Spleen (tissue), 11 donors: Measurements from ENCODE around the gene KRT24. TPM values are rescaled to one million over a fixed set of nuclear protein-coding genes. Genes with fewer than 3 reads are reported as not detected.

Experiments
- DNase-seq: peaks from one replicate; pipeline ENCODE4 v3.0.0-alpha.2; 2020
- H3K27ac ChIP-seq, 8 donors: fragments of 200-600 bp; sonication (generic) in 7 of 8; 1 replicate in 4 of 8; 2 replicates in 4 of 8; pipeline versions ENCODE4 v1.5.0 to v1.8.0; 2016 to 2021; ENCODE audit warnings: inconsistent platforms in 4 of 8, mild to moderate bottlenecking in 4 of 8, moderate library complexity in 1 of 8
- H3K27me3 ChIP-seq, 7 donors: fragments of 200-600 bp; sonication (generic) in 6 of 7; replicated peaks in 1 of 7; 1 replicate in 4 of 7; 2 replicates in 3 of 7; pipeline versions ENCODE4 v1.5.0 to v1.8.0; 2016 to 2021; ENCODE audit warnings: inconsistent platforms in 3 of 7, mild to moderate bottlenecking in 1 of 7
- H3K36me3 ChIP-seq, 6 donors: fragments of 200-600 bp; sonication (generic) in 5 of 6; 1 replicate in 4 of 6; 2 replicates in 2 of 6; pipeline versions ENCODE4 v1.5.0 to v1.8.0; 2016 to 2021; ENCODE audit warnings: inconsistent platforms in 2 of 6
- H3K4me1 ChIP-seq, 6 donors: fragments of 200-600 bp; sonication (generic) in 5 of 6; 1 replicate in 3 of 6; 2 replicates in 3 of 6; pipeline versions ENCODE4 v1.5.0 to v1.8.0; 2016 to 2021; ENCODE audit warnings: inconsistent platforms in 3 of 6
- H3K4me3 ChIP-seq, 8 donors: fragments of 200-600 bp; sonication (generic) in 7 of 8; 1 replicate in 4 of 8; 2 replicates in 4 of 8; pipeline versions ENCODE4 v1.5.0 to v1.8.0; 2016 to 2021; ENCODE audit warnings: inconsistent platforms in 4 of 8, mild to moderate bottlenecking in 4 of 8, moderate library complexity in 2 of 8
- H3K9me3 ChIP-seq, 8 donors: fragments of 200-600 bp; sonication (generic) in 7 of 8; 1 replicate in 4 of 8; 2 replicates in 4 of 8; pipeline versions ENCODE4 v1.5.0 to v1.8.0; 2016 to 2021; ENCODE audit warnings: inconsistent platforms in 4 of 8
- POLR2A ChIP-seq, 3 donors: fragments of 450-650 bp; IDR thresholded peaks; one replicate each; pipeline ENCODE4 v1.5.1; 2017; ENCODE audit warnings: antibody characterized with exemption in 3 of 3, mild to moderate bottlenecking in 1 of 3
- POLR2AphosphoS5 ChIP-seq, 3 donors: sonication (generic); formaldehyde crosslinking; IDR thresholded peaks; one replicate each; pipeline ENCODE4 v1.5.1; 2017; ENCODE audit warnings: antibody characterized with exemption in 3 of 3
- WGBS, 5 donors: extraction: QIAGEN DNeasy Blood & Tissue Kit in 3 of 5; methylation state at CpG; one replicate each; pipeline versions ENCODE4 v1.1.5 to v1.1.7; 2013 to 2018; 5-methylcytosine and 5-hydroxymethylcytosine counted together
- intact Hi-C: fragments of 100-400 bp; cut with DNase I; formaldehyde crosslinking; loops from one replicate; pipeline ENCODE4 v1.15.0; 2023; ENCODE audit warnings: low total_unique reads
- polyA plus RNA-seq, 3 donors: library from polyadenylated mRNA; stranded (reverse); fragments of 200-250 nt; gene quantifications; one replicate each; pipeline ENCODE4 v1.2.1, GENCODE V29; 2013
- total RNA-seq, 7 donors: library from RNA; depleted of rRNA in 3 of 7; stranded (reverse); fragments of >200 nt in 3 of 7; fragmentation: NEBNext Ultra II Directional in 4 of 7; extraction: Animal tissue kit (Norgen Biotek cat#: 25700) in 4 of 7; gene quantifications; one replicate each; pipeline versions ENCODE4 v1.1.0 to v1.2.1, GENCODE V29; 2016 to 2021
- TF ChIP-seq, protein P1 (sequence below), 11 experiments: fragments of 200-600 bp in 7 of 11; fragments of 450-650 bp in 4 of 11; sonication (generic) in 4 of 11; IDR thresholded peaks in 8 of 11; conservative IDR thresholded peaks in 3 of 11; 1 replicate in 7 of 11; 2 replicates in 4 of 11; pipeline versions ENCODE4 v1.4.0 to v1.8.0; 2016 to 2021; ENCODE audit warnings: antibody characterized with exemption in 11 of 11, inconsistent platforms in 4 of 11, mild to moderate bottlenecking in 1 of 11
- donor health status: healthy with polysubstance abuse.
- donor health status: DM: no; HTN: no; CAD: no; lungs with moderate emphysema.
- donor health status: DM: no; HTN: no; CAD: no.
- donor health status: Bipolar disorder and iron deficiency.
- donor health status: healthy.
- donor health status: DM: no; HTN: no; CAD: no.
- donor health status: DM: yes; HTN: yes; CAD: no.

The KRT24 gene
- total and polyA plus RNA-seq, 10 donors, result 0.03 TPM; not detected in 9

DNA sequence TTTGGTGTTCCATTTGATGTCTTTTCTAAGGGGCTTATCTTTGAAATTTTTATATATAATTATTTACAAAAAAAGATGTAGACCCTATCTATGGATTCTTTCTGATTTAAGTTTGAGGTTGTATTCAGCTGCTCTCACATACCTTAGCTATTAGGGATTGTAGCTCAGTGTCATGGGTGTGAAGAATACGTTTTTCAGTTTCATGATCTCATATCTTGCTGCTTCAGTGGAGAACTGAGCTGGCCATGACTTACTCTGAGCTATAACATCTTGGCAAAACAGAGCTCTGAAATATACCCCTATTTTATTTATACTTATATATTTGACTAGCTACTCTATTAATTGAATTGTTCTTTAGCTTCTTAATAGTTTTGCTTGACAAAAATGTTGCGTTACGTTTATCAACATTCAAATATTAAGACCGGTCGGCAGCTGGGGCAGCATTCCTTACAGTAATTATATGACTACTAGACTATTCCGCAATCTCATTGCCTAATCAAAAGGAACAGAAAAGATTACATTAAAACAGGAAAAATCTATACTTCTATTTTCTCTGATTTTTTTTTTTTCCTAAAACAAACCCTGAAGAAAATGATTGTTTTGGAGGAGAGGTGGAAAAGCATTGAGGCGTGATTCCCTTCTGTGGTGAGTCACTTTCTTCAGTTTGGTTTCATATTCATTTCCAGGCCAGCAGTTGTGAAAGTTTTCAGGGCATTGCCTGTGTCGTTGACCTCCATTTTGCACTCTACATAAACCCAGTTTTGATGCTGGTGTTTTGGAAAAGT lies 24.1 kb upstream of the KRT24 start:
- peak overlapping the region in 4 of 8 donors; percentile 15 to 42 (median 22) for H3K27ac ChIP-seq
- H3K4me3 ChIP-seq, result no peak overlapping the region
- DNase-seq, result no peak
- TF ChIP-seq, protein P1, sequence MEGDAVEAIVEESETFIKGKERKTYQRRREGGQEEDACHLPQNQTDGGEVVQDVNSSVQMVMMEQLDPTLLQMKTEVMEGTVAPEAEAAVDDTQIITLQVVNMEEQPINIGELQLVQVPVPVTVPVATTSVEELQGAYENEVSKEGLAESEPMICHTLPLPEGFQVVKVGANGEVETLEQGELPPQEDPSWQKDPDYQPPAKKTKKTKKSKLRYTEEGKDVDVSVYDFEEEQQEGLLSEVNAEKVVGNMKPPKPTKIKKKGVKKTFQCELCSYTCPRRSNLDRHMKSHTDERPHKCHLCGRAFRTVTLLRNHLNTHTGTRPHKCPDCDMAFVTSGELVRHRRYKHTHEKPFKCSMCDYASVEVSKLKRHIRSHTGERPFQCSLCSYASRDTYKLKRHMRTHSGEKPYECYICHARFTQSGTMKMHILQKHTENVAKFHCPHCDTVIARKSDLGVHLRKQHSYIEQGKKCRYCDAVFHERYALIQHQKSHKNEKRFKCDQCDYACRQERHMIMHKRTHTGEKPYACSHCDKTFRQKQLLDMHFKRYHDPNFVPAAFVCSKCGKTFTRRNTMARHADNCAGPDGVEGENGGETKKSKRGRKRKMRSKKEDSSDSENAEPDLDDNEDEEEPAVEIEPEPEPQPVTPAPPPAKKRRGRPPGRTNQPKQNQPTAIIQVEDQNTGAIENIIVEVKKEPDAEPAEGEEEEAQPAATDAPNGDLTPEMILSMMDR (IDR thresholded peaks at IDR 0.05 in 8 of 11, conservative IDR thresholded peaks at IDR 0.05 in 3 of 11), result no peak
- no peak for TF ChIP-seq POLR2AphosphoS5 (IDR thresholded peaks at IDR 0.05)
- intact Hi-C loops, result loop anchor here (10.0 kb wide), 1 partner anchor 83 kb away; the partner anchor contains the start of gene SMARCE1
- peaks cover 0 to 9% (median 0%) of the 10 kb centered on the region in 6 donors for H3K4me1 ChIP-seq
- 60 to 78% (median 74%) methylated on average over 8 of the region's 8 CpGs for WGBS, 5 donors
- H3K27me3 ChIP-seq, result peaks cover 0 to 9% (median 0%) of the 10 kb centered on the region in 7 donors
- H3K36me3 ChIP-seq, result no peaks in the 10 kb centered on the region
- H3K9me3 ChIP-seq, result no peaks in the 10 kb centered on the region

DNA sequence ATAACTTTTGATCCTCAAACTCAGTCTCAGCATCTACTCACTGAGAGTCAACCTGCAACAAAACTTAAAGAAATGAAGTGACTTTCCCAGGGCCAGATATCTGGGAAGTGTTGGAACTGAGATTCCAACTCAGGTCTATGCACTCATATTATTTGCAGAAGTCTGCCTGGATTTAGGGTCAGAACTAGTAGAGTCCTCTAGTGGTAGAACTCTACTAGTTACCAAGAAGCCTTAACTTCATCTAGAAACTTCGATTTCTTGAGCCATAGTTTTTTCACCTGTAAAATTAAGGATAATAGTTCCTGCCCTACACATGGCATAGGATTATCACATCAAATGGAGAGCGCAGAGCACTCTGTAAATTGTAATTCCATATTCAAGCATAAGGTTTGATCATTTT lies 23.4 kb upstream of the KRT24 start:
- Histone ChIP-seq H3K36me3 (no peaks in the 10 kb centered on the region), H3K9me3 (no peaks in the 10 kb centered on the region), H3K27ac (no peak overlapping the region), H3K4me3 (no peak overlapping the region), H3K27me3 (peaks cover 0 to 9% (median 0%) of the 10 kb centered on the region in 7 donors), H3K4me1 (peaks cover 0 to 9% (median 0%) of the 10 kb centered on the region in 6 donors)
- intact Hi-C loops, result loop anchor here (10.0 kb wide), 1 partner anchor 82 kb away; the partner anchor contains the start of gene SMARCE1
- no peak for DNase-seq
- TF ChIP-seq, protein P1 (IDR thresholded peaks at IDR 0.05 in 8 of 11, conservative IDR thresholded peaks at IDR 0.05 in 3 of 11), result peak in 6 of 11 experiments; percentile 13 to 43 (median 27)
- no peak for TF ChIP-seq POLR2AphosphoS5 (IDR thresholded peaks at IDR 0.05)
- 60 to 78% (median 64%) methylated on average over 2 of the region's 2 CpGs for WGBS, 5 donors

DNA sequence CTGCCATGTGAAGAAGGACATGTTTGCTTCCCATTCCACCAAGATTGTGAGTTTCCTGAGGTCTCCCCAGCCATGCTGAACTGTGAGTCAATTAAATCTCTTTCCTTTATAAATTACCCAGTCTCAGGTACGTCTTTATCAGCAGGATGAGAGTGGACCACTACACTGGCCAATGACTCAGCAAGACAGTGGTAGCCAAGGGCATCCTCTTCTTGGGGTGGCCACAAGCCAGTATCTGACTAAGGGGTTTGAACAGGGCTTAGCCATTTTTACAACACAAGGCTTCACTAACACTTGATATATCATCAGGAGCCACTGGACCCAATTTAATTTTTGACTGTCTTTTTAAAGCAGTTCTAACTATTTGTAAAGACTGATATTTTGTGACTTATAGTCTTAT lies 21.1 kb upstream of the KRT24 start:
- 45 to 61% (median 57%) methylated on average over 1 of the region's 1 CpG for WGBS, 5 donors
- Histone ChIP-seq H3K9me3 (no peaks in the 10 kb centered on the region), H3K27ac (no peak overlapping the region), H3K27me3 (peaks cover 0 to 8% (median 0%) of the 10 kb centered on the region in 7 donors), H3K36me3 (no peaks in the 10 kb centered on the region), H3K4me1 (peaks cover 0 to 9% (median 0%) of the 10 kb centered on the region in 6 donors), H3K4me3 (no peak overlapping the region)
- no peak for DNase-seq
- intact Hi-C loops, result loop anchor here (10.0 kb wide), 1 partner anchor 80 kb away; the partner anchor contains the start of gene SMARCE1
- TF ChIP-seq, protein P1 (IDR thresholded peaks at IDR 0.05 in 8 of 11, conservative IDR thresholded peaks at IDR 0.05 in 3 of 11), result no peak
- TF ChIP-seq POLR2AphosphoS5 (IDR thresholded peaks at IDR 0.05) (no peak), POLR2A (IDR thresholded peaks at IDR 0.05) (no peak)

DNA sequence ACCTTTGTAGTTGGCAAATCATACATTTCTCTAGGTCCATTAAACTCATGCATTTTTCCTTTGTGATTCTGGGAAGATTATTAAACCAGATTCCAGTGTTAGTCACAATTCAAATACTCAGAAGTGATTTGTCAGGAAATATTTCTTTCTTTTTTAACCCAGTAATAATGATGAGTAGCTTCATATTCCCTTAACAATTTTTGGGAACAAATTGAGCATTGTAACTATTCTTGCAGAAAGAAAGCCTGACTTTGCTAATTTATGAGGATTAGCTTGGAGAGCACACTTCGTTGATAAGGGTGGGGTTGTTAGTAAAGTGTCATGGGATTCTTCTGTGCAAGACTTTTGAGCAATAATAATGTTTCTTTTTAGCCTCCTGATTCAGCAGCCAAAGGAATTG lies 18.7 kb upstream of the KRT24 start:
- 52 to 80% (median 67%) methylated on average over 1 of the region's 1 CpG for WGBS, 5 donors
- Histone ChIP-seq H3K36me3 (no peaks in the 10 kb centered on the region), H3K4me1 (peaks cover 0 to 5% (median 0%) of the 10 kb centered on the region in 6 donors), H3K4me3 (no peak overlapping the region), H3K27ac (no peak overlapping the region), H3K9me3 (no peaks in the 10 kb centered on the region), H3K27me3 (peaks cover 0 to 8% (median 0%) of the 10 kb centered on the region in 7 donors)
- DNase-seq, result no peak
- TF ChIP-seq, protein P1 (IDR thresholded peaks at IDR 0.05 in 8 of 11, conservative IDR thresholded peaks at IDR 0.05 in 3 of 11), result no peak
- TF ChIP-seq POLR2A (IDR thresholded peaks at IDR 0.05) (no peak), POLR2AphosphoS5 (IDR thresholded peaks at IDR 0.05) (no peak)
- intact Hi-C loops, result loop anchor here (10.0 kb wide), 1 partner anchor 77 kb away; the partner anchor contains the start of gene SMARCE1
